Activated CD4-positive, alpha-beta memory T cell treated with anti-CD3 and anti-CD28 coated beads, Interleukin-2, amount 10 ng/mL, durations not matched to agents 7 days and 5 days (primary cell): ENCODE data around the gene N4BP3. TPM values are rescaled to one million over a fixed set of nuclear protein-coding genes. Genes with fewer than 3 reads are reported as not detected.
A peak's percentile ranks its signal among the peaks of the same experiment; 100 is the strongest.
"Not testable (repeated sequence)": the region's sequence is repeated elsewhere in the genome, so short reads cannot be mapped to it uniquely, and the experiment has no call there.

Source experiments
- CTCF ChIA-PET: fragments of 350-600 bp; sonication (Branson Sonifier 250); formaldehyde crosslinking; loops from one replicate; lab custom pipeline; 2021; ENCODE audit warnings: antibody characterized with exemption, inconsistent platforms; lab: Charles Lee
- POLR2A ChIA-PET: fragments of 350-600 bp; sonication (Branson Sonifier 250); formaldehyde crosslinking; loops from one replicate; lab custom pipeline; 2021; ENCODE audit warnings: antibody characterized with exemption; lab: Charles Lee
- DNase-seq: peaks from one replicate; pipeline ENCODE4 v3.0.0-alpha.2; 2020
- H3K27ac Mint-ChIP-seq: one replicate; pipeline ENCODE4 v1.8.0; 2021; ENCODE audit warnings: mild to moderate bottlenecking, mixed read lengths
- H3K27me3 Mint-ChIP-seq: one replicate; pipeline ENCODE4 v1.8.0; 2021; ENCODE audit warnings: mixed read lengths
- H3K36me3 Mint-ChIP-seq: one replicate; pipeline ENCODE4 v1.8.0; 2021; ENCODE audit warnings: low read depth, mixed read lengths
- H3K4me1 Mint-ChIP-seq: one replicate; pipeline ENCODE4 v1.8.0; 2021; ENCODE audit warnings: mixed read lengths
- H3K4me3 Mint-ChIP-seq: one replicate; pipeline ENCODE4 v1.8.0; 2021; ENCODE audit warnings: mild to moderate bottlenecking, mixed read lengths
- H3K9me3 Mint-ChIP-seq: one replicate; pipeline ENCODE4 v1.8.0; 2021; ENCODE audit warnings: mixed read lengths
- total RNA-seq, 2 experiments: library from RNA; stranded (reverse); gene quantifications; one replicate each; pipeline ENCODE4 v1.2.3, GENCODE V29; 2021

The N4BP3 gene
- 1 to 10 TPM; 4.3 to 4.4 TPM for total RNA-seq

DNA sequence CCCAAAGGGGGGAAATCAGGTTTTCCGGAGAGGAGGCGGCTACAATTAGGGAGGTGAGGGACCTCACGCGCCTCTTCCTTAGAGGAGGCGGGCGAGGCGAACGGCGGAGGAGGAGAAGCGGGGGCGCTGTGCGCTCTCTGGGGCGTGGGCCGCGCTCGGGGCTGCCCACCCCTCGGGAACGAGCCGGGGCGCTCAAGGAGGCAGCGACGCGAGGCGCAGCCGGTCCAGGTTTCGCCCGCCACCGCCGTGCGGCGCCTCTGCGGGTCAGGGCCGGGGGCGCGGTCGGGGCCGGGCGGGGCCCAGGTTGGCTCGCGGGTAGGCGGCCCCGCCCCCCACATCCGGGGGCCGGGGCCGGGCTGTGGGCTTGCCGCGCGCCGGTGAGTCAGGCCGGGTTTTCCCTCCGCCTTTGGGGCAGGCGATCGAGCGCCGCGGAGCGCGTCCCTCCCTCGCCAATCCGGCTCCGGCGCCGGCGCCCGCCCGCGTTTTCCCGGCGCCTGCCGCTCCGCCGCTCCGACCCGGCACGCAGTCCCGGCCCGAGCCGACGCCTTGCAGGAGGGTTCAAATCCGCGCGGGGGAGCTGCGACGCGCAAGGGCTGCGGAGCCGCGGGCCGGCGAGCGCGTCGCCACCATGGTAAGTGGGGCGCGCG lies at the start of gene N4BP3:
Gene N4BP3 (plus strand): TSS at position 392 of the 647 bp plus-strand sequence. CDS start 6,052 bp downstream, outside the sequence.
- H3K9me3 Mint-ChIP-seq, result no peaks in the 10 kb centered on the region
- ChIA-PET CTCF (interaction anchor here (1.2 to 1.9 kb wide), 2 partner anchors 36 to 38 kb away, joined by 4 read pairs; no protein-coding TSS in a partner anchor), POLR2A (interaction anchor here (1.7 to 1.9 kb wide), 2 partner anchors 12 to 18 kb away, joined by 4 to 16 read pairs; partner anchors contain the start of gene RMND5B)
- no peak within 1 kb of the TSS for H3K27ac Mint-ChIP-seq
- H3K4me1 Mint-ChIP-seq, result peaks cover 40% of the 10 kb centered on the region
- peak; percentile 85 for DNase-seq
- H3K27me3 Mint-ChIP-seq, result peaks cover 48% of the 10 kb centered on the region
- no peaks in the 10 kb centered on the region for H3K36me3 Mint-ChIP-seq
- H3K4me3 Mint-ChIP-seq, result peak within 1 kb of the TSS; percentile 77

DNA sequence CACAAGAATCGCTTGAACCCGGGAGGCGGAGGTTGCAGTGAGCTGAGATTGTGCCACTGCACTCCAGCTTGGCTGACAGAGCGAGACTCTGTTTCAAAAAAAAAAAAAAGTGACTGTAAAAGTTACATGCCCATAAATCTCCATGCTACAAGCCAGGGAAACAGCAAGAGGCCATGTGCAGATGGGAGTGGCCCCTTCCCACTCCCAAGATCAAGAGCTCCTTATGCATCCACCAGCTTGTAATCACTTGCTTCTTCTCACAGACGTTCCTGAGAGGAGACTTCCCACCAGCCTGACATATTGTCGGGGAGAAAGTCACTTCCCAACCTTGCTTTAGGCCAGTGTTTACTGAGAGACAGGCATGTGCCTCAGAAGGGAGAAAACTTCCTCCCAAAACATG lies 45.6 kb upstream of the N4BP3 start:
- H3K4me3 Mint-ChIP-seq, result no peak overlapping the region
- H3K27me3 Mint-ChIP-seq, result peaks cover 8% of the 10 kb centered on the region
- CTCF ChIA-PET, result no interaction called here
- H3K4me1 Mint-ChIP-seq, result no peaks in the 10 kb centered on the region
- POLR2A ChIA-PET, result no interaction called here
- no peaks in the 10 kb centered on the region for H3K36me3 Mint-ChIP-seq
- no peak for DNase-seq
- H3K27ac Mint-ChIP-seq, result no peak overlapping the region
- H3K9me3 Mint-ChIP-seq, result no peaks in the 10 kb centered on the region

GRCh38 chr5:178068293-178068692 lies 45.0 kb upstream of the N4BP3 start:
- CTCF ChIA-PET, result no interaction called here
- peaks cover 8% of the 10 kb centered on the region for H3K27me3 Mint-ChIP-seq

GRCh38 chr5:178069909-178070308 lies 43.4 kb upstream of the N4BP3 start:
- H3K27ac Mint-ChIP-seq, result no peak overlapping the region
- ChIA-PET CTCF (no interaction called here), POLR2A (no interaction called here)
- H3K36me3 Mint-ChIP-seq, result no peaks in the 10 kb centered on the region
- no peaks in the 10 kb centered on the region for H3K4me1 Mint-ChIP-seq
- H3K9me3 Mint-ChIP-seq, result no peaks in the 10 kb centered on the region
- peak; percentile 43 for DNase-seq
- H3K4me3 Mint-ChIP-seq, result no peak overlapping the region
- peaks cover 12% of the 10 kb centered on the region for H3K27me3 Mint-ChIP-seq

More at GRCh38 chr5:178068293-178068692, 45.0 kb upstream of the N4BP3 start:
- Mint-ChIP-seq H3K9me3 (no peaks in the 10 kb centered on the region), H3K4me1 (no peaks in the 10 kb centered on the region), H3K27ac (no peak overlapping the region), H3K4me3 (no peak overlapping the region), H3K36me3 (no peaks in the 10 kb centered on the region)
- DNase-seq, result no peak
- POLR2A ChIA-PET, result no interaction called here

- H3K4me1 Mint-ChIP-seq, result peaks cover 4% of the 10 kb centered on the region
- H3K27me3 Mint-ChIP-seq, result peaks cover 10% of the 10 kb centered on the region
- H3K9me3 Mint-ChIP-seq, result no peaks in the 10 kb centered on the region
- no peak for DNase-seq
- ChIA-PET POLR2A (no interaction called here), CTCF (interaction anchor here (1.1 kb wide), 1 partner anchor 83 kb away, joined by 3 read pairs; the partner anchor contains the start of gene NHP2)
- no peaks in the 10 kb centered on the region for H3K36me3 Mint-ChIP-seq
- no peak overlapping the region for H3K4me3 Mint-ChIP-seq
- no peak overlapping the region for H3K27ac Mint-ChIP-seq
Measured at GRCh38 chr5:178071108-178071507, 42.2 kb upstream of the N4BP3 start.

GRCh38 chr5:178072749-178073148 lies 40.6 kb upstream of the N4BP3 start:
- POLR2A ChIA-PET, result no interaction called here
- Mint-ChIP-seq H3K36me3 (no peaks in the 10 kb centered on the region), H3K9me3 (no peaks in the 10 kb centered on the region), H3K4me1 (peaks cover 6% of the 10 kb centered on the region), H3K4me3 (no peak overlapping the region), H3K27me3 (peaks cover 12% of the 10 kb centered on the region), H3K27ac (no peak overlapping the region)
- CTCF ChIA-PET, result no interaction called here
- no peak for DNase-seq

GRCh38 chr5:178074266-178074952 lies 38.9 kb upstream of the N4BP3 start:
- ChIA-PET POLR2A (interaction anchor here (1.9 kb wide), 1 partner anchor 130 kb away, joined by 8 read pairs; the partner anchor contains the start of gene HNRNPAB), CTCF (interaction anchor here (0.7 to 6.8 kb wide), 9 partner anchors 10 to 586 kb away, joined by 3 to 95 read pairs (median 6); no protein-coding TSS in a partner anchor)
- Mint-ChIP-seq H3K27ac (no peak overlapping the region), H3K27me3 (peaks cover 8% of the 10 kb centered on the region), H3K9me3 (no peaks in the 10 kb centered on the region), H3K4me1 (peaks cover 6% of the 10 kb centered on the region), H3K4me3 (no peak overlapping the region), H3K36me3 (no peaks in the 10 kb centered on the region)
- no peak for DNase-seq

DNA sequence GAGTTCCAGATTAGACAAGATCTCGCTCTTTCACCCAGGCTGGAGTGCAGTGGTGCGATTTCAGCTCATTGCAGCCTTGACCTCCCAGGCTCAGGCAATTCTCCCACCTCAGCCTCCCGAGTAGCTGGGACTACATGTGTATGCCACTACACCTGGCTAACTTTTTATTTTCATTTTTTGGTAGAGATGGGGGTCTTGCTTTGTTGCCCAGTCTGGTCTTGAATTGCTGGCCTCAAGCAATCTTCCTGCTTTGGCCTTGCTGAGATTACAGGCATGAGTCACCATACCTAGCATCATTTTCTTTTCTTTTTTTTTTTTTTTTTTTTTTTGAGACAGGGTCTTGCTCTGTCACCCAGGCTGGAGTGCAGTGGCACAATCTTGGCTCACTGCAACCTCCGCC lies 36.4 kb upstream of the N4BP3 start:
- peaks cover 15% of the 10 kb centered on the region for H3K27me3 Mint-ChIP-seq
- POLR2A ChIA-PET, result interaction anchor here (2.3 kb wide), 1 partner anchor 69 kb away, joined by 8 read pairs; no protein-coding TSS in a partner anchor
- not testable (repeated sequence) for H3K27ac Mint-ChIP-seq, H3K36me3 Mint-ChIP-seq, H3K9me3 Mint-ChIP-seq, H3K4me1 Mint-ChIP-seq, DNase-seq, H3K4me3 Mint-ChIP-seq
- CTCF ChIA-PET, result interaction anchor here (1.3 to 6.8 kb wide), 9 partner anchors 12 to 86 kb away, joined by 3 to 95 read pairs (median 16); no protein-coding TSS in a partner anchor

GRCh38 chr5:178077751-178078150 lies 35.6 kb upstream of the N4BP3 start:
- Mint-ChIP-seq H3K27me3 (peaks cover 16% of the 10 kb centered on the region), H3K27ac (no peak overlapping the region), H3K9me3 (no peaks in the 10 kb centered on the region), H3K4me3 (no peak overlapping the region), H3K4me1 (peaks cover 6% of the 10 kb centered on the region), H3K36me3 (no peaks in the 10 kb centered on the region)
- ChIA-PET CTCF (interaction anchor here (1.0 to 6.8 kb wide), 9 partner anchors 12 to 85 kb away, joined by 3 to 95 read pairs (median 16); no protein-coding TSS in a partner anchor), POLR2A (interaction anchor here (1.0 to 2.3 kb wide), 2 partner anchors 68 to 85 kb away, joined by 4 to 8 read pairs; no protein-coding TSS in a partner anchor)
- no peak for DNase-seq

GRCh38 chr5:178078197-178079010 lies 34.9 kb upstream of the N4BP3 start:
- POLR2A ChIA-PET, result interaction anchor here (1.0 kb wide), 1 partner anchor 84 kb away, joined by 4 read pairs; no protein-coding TSS in a partner anchor
- Mint-ChIP-seq H3K27me3 (peaks cover 18% of the 10 kb centered on the region), H3K4me3 (no peak overlapping the region), H3K9me3 (no peaks in the 10 kb centered on the region), H3K36me3 (no peaks in the 10 kb centered on the region), H3K27ac (no peak overlapping the region), H3K4me1 (peaks cover 6% of the 10 kb centered on the region)
- no peak for DNase-seq
- CTCF ChIA-PET, result interaction anchor here (1.0 to 6.8 kb wide), 5 partner anchors 15 to 84 kb away, joined by 3 to 95 read pairs (median 26); no protein-coding TSS in a partner anchor

GRCh38 chr5:178080056-178080455 lies 33.3 kb upstream of the N4BP3 start:
- Mint-ChIP-seq H3K4me1 (peaks cover 6% of the 10 kb centered on the region), H3K36me3 (no peaks in the 10 kb centered on the region), H3K27me3 (peaks cover 23% of the 10 kb centered on the region), H3K9me3 (no peaks in the 10 kb centered on the region), H3K4me3 (no peak overlapping the region), H3K27ac (no peak overlapping the region)
- no peak for DNase-seq
- ChIA-PET POLR2A (no interaction called here), CTCF (interaction anchor here (0.9 kb wide), 1 partner anchor 41 kb away, joined by 3 read pairs; no protein-coding TSS in a partner anchor)
